ENCODE data around the gene TRMT10C. TPM values are rescaled to one million over a fixed set of nuclear protein-coding genes. Genes with fewer than 3 reads are reported as not detected.

TRMT10C gene
- 10 to 100 TPM; 14.4 to 21.7 (median 17.3) TPM for total RNA-seq

- H3K4me3 ChIP-seq: peak within 1 kb of the TSS; percentile 63 to 87 (median 74)
- peaks cover 0 to 23% (median 0%) of the 10 kb centered on the region in 4 donors for H3K27me3 ChIP-seq
- TF ChIP-seq POLR2AphosphoS5 (IDR thresholded peaks at IDR 0.05) (peak; percentile 96 to 98), EP300 (IDR thresholded peaks at IDR 0.05) (no peak), POLR2A (IDR thresholded peaks at IDR 0.05; ENCODE audit: low read depth) (peak; percentile 49), CTCF (IDR thresholded peaks at IDR 0.05) (no peak)
- H3K4me1 ChIP-seq: peaks cover 13 to 34% (median 31%) of the 10 kb centered on the region in 4 donors
- peaks cover 0 to 22% (median 20%) of the 10 kb centered on the region in 4 donors for H3K36me3 ChIP-seq
- intact Hi-C loops (cut with DNase I): loop anchor here (5.0 kb wide), 1 partner anchor 49 kb away; the partner anchor contains the start of gene SENP7
- peak within 1 kb of the TSS; percentile 85 to 91 (median 88) for H3K27ac ChIP-seq (replicated peaks in 1 of 4)
- no peaks in the 10 kb centered on the region for H3K9me3 ChIP-seq
- 0% methylated on average over 18 of the region's 35 CpGs for WGBS
- peak; percentile 97 for DNase-seq (ENCODE audit: extremely low spot score)
Measured at GRCh38 chr3:101561630-101562328, at the start of gene TRMT10C. TRMT10C (plus strand) TSS chr3:101561868; CDS start chr3:101564782, 2,914 bp downstream.

GRCh38 chr3:101512396-101512645 lies 49.3 kb upstream of the TRMT10C start:
- no peak for DNase-seq (ENCODE audit: extremely low spot score)
- intact Hi-C loops (cut with DNase I): loop anchor here (5.0 kb wide), 1 partner anchor 50 kb away; the partner anchor contains the start of gene TRMT10C
- Histone ChIP-seq H3K9me3 (no peaks in the 10 kb centered on the region), H3K4me1 (peaks cover 17 to 34% (median 26%) of the 10 kb centered on the region in 4 donors), H3K27ac (replicated peaks in 1 of 4) (peak overlapping the region; percentile 86 to 97 (median 96)), H3K27me3 (peaks cover 0 to 9% (median 0%) of the 10 kb centered on the region in 4 donors), H3K4me3 (peak overlapping the region; percentile 73 to 97 (median 91)), H3K36me3 (peaks cover 0 to 3% (median 0%) of the 10 kb centered on the region in 4 donors)
- TF ChIP-seq POLR2AphosphoS5 (IDR thresholded peaks at IDR 0.05) (no peak), EP300 (IDR thresholded peaks at IDR 0.05) (no peak), CTCF (IDR thresholded peaks at IDR 0.05) (no peak), POLR2A (IDR thresholded peaks at IDR 0.05; ENCODE audit: low read depth) (no peak)
- under 1% methylated on average over 9 of the region's 9 CpGs for WGBS

- under 1% methylated on average over 49 of the region's 54 CpGs for WGBS
- TF ChIP-seq POLR2AphosphoS5 (IDR thresholded peaks at IDR 0.05) (peak; percentile 53 to 57), EP300 (IDR thresholded peaks at IDR 0.05) (no peak)
- Histone ChIP-seq H3K9me3 (no peaks in the 10 kb centered on the region), H3K4me1 (peaks cover 17 to 34% (median 26%) of the 10 kb centered on the region in 4 donors), H3K27me3 (peaks cover 0 to 12% (median 0%) of the 10 kb centered on the region in 4 donors), H3K27ac (replicated peaks in 1 of 4) (peak within 1 kb of the TSS; percentile 86 to 97 (median 96)), H3K36me3 (no peaks in the 10 kb centered on the region), H3K4me3 (peak within 1 kb of the TSS; percentile 73 to 97 (median 91))
- peak; percentile 94 for DNase-seq (ENCODE audit: extremely low spot score)
- intact Hi-C loops (cut with DNase I): loop anchor here (5.0 kb wide), 1 partner anchor 49 kb away; the partner anchor contains the start of gene TRMT10C
Measured at GRCh38 chr3:101512646-101513418, 48.8 kb upstream of the TRMT10C start, which contains the start of gene SENP7. SENP7 (minus strand) TSS chr3:101513212; CDS start chr3:101513130, 82 bp downstream.

- Histone ChIP-seq H3K27me3 (peaks cover 0 to 12% (median 0%) of the 10 kb centered on the region in 4 donors), H3K4me3 (peak overlapping the region; percentile 73 to 97 (median 91)), H3K27ac (replicated peaks in 1 of 4) (peak overlapping the region; percentile 86 to 97 (median 96)), H3K4me1 (peaks cover 17 to 34% (median 26%) of the 10 kb centered on the region in 4 donors), H3K9me3 (no peaks in the 10 kb centered on the region), H3K36me3 (no peaks in the 10 kb centered on the region)
- TF ChIP-seq CTCF (IDR thresholded peaks at IDR 0.05) (no peak), EP300 (IDR thresholded peaks at IDR 0.05) (no peak), POLR2A (IDR thresholded peaks at IDR 0.05; ENCODE audit: low read depth) (no peak), POLR2AphosphoS5 (IDR thresholded peaks at IDR 0.05) (no peak)
- WGBS: 12% methylated on average over 12 of the region's 12 CpGs
- DNase-seq (ENCODE audit: extremely low spot score): no peak
- intact Hi-C loops (cut with DNase I): loop anchor here (5.0 kb wide), 1 partner anchor 49 kb away; the partner anchor contains the start of gene TRMT10C
Measured at GRCh38 chr3:101513419-101513986, 48.2 kb upstream of the TRMT10C start.

Measured in esophagus muscularis mucosa (tissue), 4 donors.